Measurements from ENCODE around the gene TAF1. TPM values are rescaled to one million over a fixed set of nuclear protein-coding genes. Genes with fewer than 3 reads are reported as not detected.
"Not testable (repeated sequence)": the region's sequence is repeated elsewhere in the genome, so short reads cannot be mapped to it uniquely, and the experiment has no call there.

Gene TAF1
- total RNA-seq, 1 donor from 2014 or later = 70.0 TPM

- ATAC-seq (ENCODE audit: low read depth); H3K27ac Mint-ChIP-seq; intact Hi-C loops (cut with micrococcal nuclease); H3K9me3 Mint-ChIP-seq; H3K27me3 Mint-ChIP-seq; H3K4me3 Mint-ChIP-seq; DNase-seq; H3K4me1 Mint-ChIP-seq; CTCF ChIA-PET; H3K36me3 Mint-ChIP-seq (ENCODE audit: low read depth): not testable (repeated sequence)
- POLR2A ChIA-PET = interaction anchor here (0.6 kb wide), 2 partner anchors 14 to 33 kb away, joined by 3 to 4 read pairs; partner anchors contain the start of gene TAF1
These were observed 13.7 kb upstream of the TAF1 start for GRCh38 chrX:71352439-71352838.

GRCh38 chrX:71364221-71364620 lies 1.9 kb upstream of the TAF1 start:
- no peaks in the 10 kb centered on the region for H3K9me3 Mint-ChIP-seq
- no peak overlapping the region for H3K4me3 Mint-ChIP-seq
- CTCF ChIA-PET = no interaction called here
- intact Hi-C loops (cut with micrococcal nuclease) = no loop called here
- ATAC-seq (ENCODE audit: low read depth) (no peak), DNase-seq (no peak)
- no peaks in the 10 kb centered on the region for H3K27me3 Mint-ChIP-seq
- H3K27ac Mint-ChIP-seq = no peak overlapping the region
- TF ChIP-seq, protein P1, sequence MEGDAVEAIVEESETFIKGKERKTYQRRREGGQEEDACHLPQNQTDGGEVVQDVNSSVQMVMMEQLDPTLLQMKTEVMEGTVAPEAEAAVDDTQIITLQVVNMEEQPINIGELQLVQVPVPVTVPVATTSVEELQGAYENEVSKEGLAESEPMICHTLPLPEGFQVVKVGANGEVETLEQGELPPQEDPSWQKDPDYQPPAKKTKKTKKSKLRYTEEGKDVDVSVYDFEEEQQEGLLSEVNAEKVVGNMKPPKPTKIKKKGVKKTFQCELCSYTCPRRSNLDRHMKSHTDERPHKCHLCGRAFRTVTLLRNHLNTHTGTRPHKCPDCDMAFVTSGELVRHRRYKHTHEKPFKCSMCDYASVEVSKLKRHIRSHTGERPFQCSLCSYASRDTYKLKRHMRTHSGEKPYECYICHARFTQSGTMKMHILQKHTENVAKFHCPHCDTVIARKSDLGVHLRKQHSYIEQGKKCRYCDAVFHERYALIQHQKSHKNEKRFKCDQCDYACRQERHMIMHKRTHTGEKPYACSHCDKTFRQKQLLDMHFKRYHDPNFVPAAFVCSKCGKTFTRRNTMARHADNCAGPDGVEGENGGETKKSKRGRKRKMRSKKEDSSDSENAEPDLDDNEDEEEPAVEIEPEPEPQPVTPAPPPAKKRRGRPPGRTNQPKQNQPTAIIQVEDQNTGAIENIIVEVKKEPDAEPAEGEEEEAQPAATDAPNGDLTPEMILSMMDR (IDR thresholded peaks at IDR 0.05) = no peak
- H3K36me3 Mint-ChIP-seq (ENCODE audit: low read depth) = peaks cover 18% of the 10 kb centered on the region
- POLR2A ChIA-PET = interaction anchor here (0.7 kb wide), 1 partner anchor 246 kb away, joined by 3 read pairs; the partner anchor contains the start of gene MED12
- peaks cover 17% of the 10 kb centered on the region for H3K4me1 Mint-ChIP-seq

DNA sequence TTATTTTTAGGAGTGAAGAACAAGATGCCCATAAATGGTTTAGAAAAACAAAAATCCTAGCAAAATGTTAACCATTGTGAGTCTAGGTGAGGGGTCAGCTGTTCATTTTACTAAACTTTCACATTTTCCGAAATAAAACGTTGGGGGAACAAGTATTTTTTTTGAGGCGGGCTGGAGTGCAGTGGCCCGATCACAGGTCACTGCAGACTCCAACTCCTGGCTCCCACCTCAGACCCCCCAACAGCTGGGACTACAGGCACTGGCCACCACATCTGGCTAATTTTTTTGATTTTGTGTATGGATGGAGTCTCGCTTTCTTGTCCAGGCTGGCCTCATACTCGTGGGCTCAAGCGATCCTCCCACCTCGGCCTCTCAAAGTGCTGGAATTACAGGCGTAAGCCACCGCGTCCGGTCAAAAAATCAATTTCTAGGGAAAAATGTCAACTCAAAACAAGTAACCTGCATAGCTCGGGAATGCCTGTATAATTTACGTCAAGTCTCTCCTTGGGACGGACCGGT lies 742 bp upstream of the TAF1 start:
- Mint-ChIP-seq H3K9me3 (no peaks in the 10 kb centered on the region), H3K36me3 (ENCODE audit: low read depth) (peaks cover 23% of the 10 kb centered on the region), H3K4me3 (peak overlapping the region; percentile 99), H3K27me3 (no peaks in the 10 kb centered on the region), H3K4me1 (peaks cover 17% of the 10 kb centered on the region), H3K27ac (peak overlapping the region; percentile 99)
- CTCF ChIA-PET = no interaction called here
- POLR2A ChIA-PET = interaction anchor here (0.6 to 2.6 kb wide), 19 partner anchors 8 to 1232 kb away, joined by 3 to 79 read pairs (median 7); partner anchors contain the start of genes FOXO4, IGBP1, IL2RG and ITGB1BP2
- no peak for ATAC-seq (ENCODE audit: low read depth)
- TF ChIP-seq, protein P1 (IDR thresholded peaks at IDR 0.05) = no peak
- DNase-seq = no peak
- intact Hi-C loops (cut with micrococcal nuclease) = loop anchor here (5.0 kb wide), 1 partner anchor 168 kb away; no protein-coding TSS in a partner anchor

DNA sequence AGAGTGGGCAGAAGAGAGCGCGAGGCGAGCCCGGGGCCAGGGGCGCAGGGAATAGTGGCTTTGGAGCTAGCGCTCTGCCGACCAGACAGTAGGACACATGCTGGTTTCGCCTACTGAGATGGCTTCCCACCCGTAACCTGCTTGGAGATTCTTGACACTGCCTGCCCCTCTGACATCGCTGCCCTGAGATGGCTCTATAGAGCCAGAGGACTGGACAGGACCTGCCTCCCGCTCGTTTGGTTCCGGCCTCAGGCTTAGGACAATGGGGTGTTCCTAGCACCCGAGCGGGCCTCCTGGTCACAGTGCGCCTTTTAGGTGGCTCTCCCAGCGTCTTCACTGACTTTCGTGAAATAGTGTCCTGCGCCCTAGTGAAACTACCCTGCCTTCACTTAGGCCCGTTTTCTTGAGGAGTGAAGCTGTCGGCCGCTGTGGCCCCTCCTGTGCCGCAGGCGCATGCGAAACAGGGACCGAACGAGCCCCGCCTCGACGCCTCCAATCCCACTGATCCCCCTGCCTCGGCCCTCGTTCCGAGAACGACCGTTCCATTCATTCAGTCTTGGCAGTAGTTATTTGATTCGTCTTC lies 608 bp downstream of the TAF1 start:
- DNase-seq (no peak), ATAC-seq (ENCODE audit: low read depth) (no peak)
- CTCF ChIA-PET = no interaction called here
- POLR2A ChIA-PET = interaction anchor here (0.5 to 2.6 kb wide), 23 partner anchors 9 to 814 kb away, joined by 3 to 79 read pairs (median 7); partner anchors contain the start of genes FOXO4, IL2RG, ITGB1BP2 and MED12
- TF ChIP-seq, protein P1 (IDR thresholded peaks at IDR 0.05) = no peak
- Mint-ChIP-seq H3K36me3 (ENCODE audit: low read depth) (peaks cover 35% of the 10 kb centered on the region), H3K9me3 (no peaks in the 10 kb centered on the region), H3K27me3 (no peaks in the 10 kb centered on the region), H3K4me1 (peaks cover 26% of the 10 kb centered on the region), H3K4me3 (peak overlapping the region; percentile 99), H3K27ac (peak overlapping the region; percentile 99)
- intact Hi-C loops (cut with micrococcal nuclease) = loop anchor here (1.0 to 5.0 kb wide), 7 partner anchors 83 to 298 kb away; partner anchors contain the start of genes FOXO4, NONO, SNX12 and ZMYM3

- intact Hi-C loops (cut with micrococcal nuclease) = loop anchor here (5.0 kb wide), 1 partner anchor 170 kb away; no protein-coding TSS in a partner anchor
- Mint-ChIP-seq H3K4me1 (peaks cover 27% of the 10 kb centered on the region), H3K9me3 (no peaks in the 10 kb centered on the region), H3K27me3 (no peaks in the 10 kb centered on the region), H3K36me3 (ENCODE audit: low read depth) (peaks cover 40% of the 10 kb centered on the region), H3K4me3 (peak overlapping the region; percentile 99), H3K27ac (peak overlapping the region; percentile 99)
- ChIA-PET CTCF (no interaction called here), POLR2A (interaction anchor here (1.0 to 2.6 kb wide), 7 partner anchors 56 to 174 kb away, joined by 3 to 79 read pairs (median 25); partner anchors contain the start of genes NONO, OGT and ZMYM3)
- DNase-seq (no peak), ATAC-seq (ENCODE audit: low read depth) (no peak)
- TF ChIP-seq, protein P1 (IDR thresholded peaks at IDR 0.05) = no peak
These were observed 1.2 kb downstream of the TAF1 start for GRCh38 chrX:71367396-71367795.

All from activated B cell treated with CpG ODN at 0.5 μM for 24 hours (primary cell).